HepG2 (cell line): ENCODE measurements around the gene SEPTIN5. TPM values are rescaled to one million over a fixed set of nuclear protein-coding genes. Genes with fewer than 3 reads are reported as not detected.

Experiments
- ATAC-seq: fragments of 200-7000 bp; cut with Tn5 transposase; 3 replicates; pipeline ENCODE4 v1.9.1; 2020; ENCODE audit warnings: mild to moderate bottlenecking, moderate library complexity
- BruUV-seq: library from RNA; stranded (reverse); fragments of 400-500 nt; replicated peaks from 2 replicates; lab custom pipeline; 2021; lab: Mats Ljungman, UMichigan
- CTCF ChIA-PET: fragments of 300-600 bp; formaldehyde crosslinking; extraction: SDS; loops from one replicate; lab custom pipeline; 2021; ENCODE audit warnings: low total read pairs, inconsistent platforms, low intra/inter-chr PET ratio; lab: Yijun Ruan, JAX
- POLR2A ChIA-PET: fragments of 350-600 bp; sonication (Branson Sonifier 250); formaldehyde crosslinking; loops from one replicate; lab custom pipeline; 2020; ENCODE audit warnings: antibody characterized with exemption, inconsistent platforms; lab: Yijun Ruan, JAX
- DNase-seq: peaks from one replicate; pipeline ENCODE4 v3.0.0-alpha.2; 2015; ENCODE audit warnings: low spot score
- FAIRE-seq: peaks from 3 replicates; lab custom pipeline; 2011; peaks lifted over from hg19 to GRCh38; lab: Jason Lieb, UNC
- H2AFZ ChIP-seq: one replicate; pipeline ENCODE4 v1.6.1; 2011; ENCODE audit warnings: low read length, inconsistent platforms
- H3K27ac ChIP-seq: fragments of 300-600 bp; 3 replicates; pipeline ENCODE4 v1.8.0; 2011; ENCODE audit warnings: mixed run types, mild to moderate bottlenecking, mixed read lengths, low read length, inconsistent platforms; ENCODE audit not compliant: insufficient read depth; ENCODE audit errors: extremely low read length
- H3K27me3 ChIP-seq, 2 experiments: fragments of 200-600 bp in 1 of 2; 2 replicates in 1 of 2; 3 replicates in 1 of 2; pipeline versions ENCODE4 v1.6.0 to v1.8.0; 2011; ENCODE audit warnings: low read length in 2 of 2, mild to moderate bottlenecking in 2 of 2, moderate library complexity in 2 of 2, inconsistent platforms in 1 of 2; ENCODE audit not compliant: insufficient read depth in 2 of 2, control insufficient read depth in 1 of 2
- H3K36me3 ChIP-seq, 2 experiments: fragments of 200-600 bp in 1 of 2; replicated peaks in 1 of 2; 2 replicates in 1 of 2; 3 replicates in 1 of 2; pipeline versions ENCODE4 v1.5.1 to v1.8.0; 2011; ENCODE audit warnings: low read length in 2 of 2, inconsistent platforms in 1 of 2; ENCODE audit not compliant: insufficient read depth in 2 of 2, control insufficient read depth in 1 of 2
- H3K4me1 ChIP-seq: 2 replicates; pipeline ENCODE4 v1.5.1; 2012; ENCODE audit warnings: low read length, inconsistent platforms; ENCODE audit not compliant: insufficient read depth
- H3K4me2 ChIP-seq: 2 replicates; pipeline ENCODE4 v1.6.0; 2011; ENCODE audit warnings: low read depth, low read length, inconsistent platforms
- H3K4me3 ChIP-seq, 3 experiments: fragments of 200-600 bp in 1 of 3; sonication (generic), shearing (Covaris generic) in 1 of 3; replicated peaks in 1 of 3; 2 replicates each; pipeline ENCODE4 v1.5.1; 2011 to 2016; ENCODE audit warnings: low read length in 3 of 3, inconsistent platforms in 2 of 3, low read depth in 2 of 3, mild to moderate bottlenecking in 2 of 3, control low read depth in 1 of 3, mixed read lengths in 1 of 3; ENCODE audit not compliant: insufficient read depth in 1 of 3
- H3K79me2 ChIP-seq: one replicate; pipeline ENCODE4 v1.6.1; 2011; ENCODE audit warnings: low read length, inconsistent platforms; ENCODE audit not compliant: insufficient read depth
- H3K9ac ChIP-seq: 2 replicates; pipeline ENCODE4 v1.6.0; 2011; ENCODE audit warnings: mild to moderate bottlenecking, low read depth, low read length, inconsistent platforms; ENCODE audit not compliant: insufficient read depth
- H3K9me3 ChIP-seq: 2 replicates; pipeline ENCODE4 v1.5.1; 2012; ENCODE audit warnings: mild to moderate bottlenecking, low read length
- H4K20me1 ChIP-seq: 2 replicates; pipeline ENCODE4 v1.6.0; 2011; ENCODE audit warnings: inconsistent platforms, mild to moderate bottlenecking, low read length, moderate library complexity; ENCODE audit not compliant: insufficient read depth
- ELF3 ChIP-seq: IDR thresholded peaks from 2 replicates; pipeline ENCODE4 v1.6.1; 2016; ENCODE audit warnings: missing genetic modification reagents, missing compliant biosample characterization
- HNF4A ChIP-seq: sonication (generic); formaldehyde crosslinking; IDR thresholded peaks from 2 replicates; pipeline ENCODE4 v1.4.0; 2020; ENCODE audit warnings: missing genetic modification reagents
- PHF20 ChIP-seq: sonication (generic); formaldehyde crosslinking; IDR thresholded peaks from 2 replicates; pipeline ENCODE4 v1.5.0; 2020; ENCODE audit warnings: mild to moderate bottlenecking, missing genetic modification reagents
- PITX1 ChIP-seq: sonication (generic); formaldehyde crosslinking; IDR thresholded peaks from 2 replicates; pipeline ENCODE4 v1.5.1; 2020; ENCODE audit warnings: mild to moderate bottlenecking, missing genetic modification reagents
- POLR2AphosphoS5 ChIP-seq: IDR thresholded peaks from 2 replicates; pipeline ENCODE4 v1.6.1; 2012; ENCODE audit warnings: low read depth, low read length
- RXRB ChIP-seq: IDR thresholded peaks from 2 replicates; pipeline ENCODE4 v1.6.1; 2016; ENCODE audit warnings: borderline replicate concordance, missing genetic modification reagents, missing compliant biosample characterization
- SATB2 ChIP-seq: sonication (generic); formaldehyde crosslinking; IDR thresholded peaks from 2 replicates; pipeline ENCODE4 v1.5.0; 2020; ENCODE audit warnings: missing genetic modification reagents
- SP4 ChIP-seq: sonication (generic); formaldehyde crosslinking; IDR thresholded peaks from 2 replicates; pipeline ENCODE4 v1.8.1; 2023; ENCODE audit warnings: mild to moderate bottlenecking, missing genetic modification reagents
- TAF15 ChIP-seq: fragments of 200-400 bp; formaldehyde crosslinking; IDR thresholded peaks from one replicate; pipeline ENCODE4 v1.6.1; 2018; ENCODE audit warnings: mild to moderate bottlenecking, low read depth, low read length; ENCODE audit not compliant: poor library complexity, severe bottlenecking
- TCF12 ChIP-seq, 2 experiments: fragments of 450-650 bp in 1 of 2; sonication (generic) in 1 of 2; formaldehyde crosslinking in 1 of 2; IDR thresholded peaks; 2 replicates each; pipeline versions ENCODE4 v1.6.1 to v1.8.0; 2017 to 2022; ENCODE audit warnings: antibody characterized with exemption in 1 of 2, mild to moderate bottlenecking in 1 of 2, missing genetic modification reagents in 1 of 2, moderate library complexity in 1 of 2
- YEATS2 ChIP-seq: sonication (generic); formaldehyde crosslinking; IDR thresholded peaks from 2 replicates; pipeline ENCODE4 v1.4.0; 2020; ENCODE audit warnings: missing genetic modification reagents, borderline replicate concordance
- YEATS4 ChIP-seq: sonication (generic); formaldehyde crosslinking; IDR thresholded peaks from 2 replicates; pipeline ENCODE4 v1.4.0; 2020; ENCODE audit warnings: missing genetic modification reagents, borderline replicate concordance
- ZC3H13 ChIP-seq: sonication (generic); formaldehyde crosslinking; IDR thresholded peaks from 2 replicates; pipeline ENCODE4 v1.8.1; 2023; ENCODE audit warnings: mild to moderate bottlenecking, missing genetic modification reagents, moderate library complexity
- ZNF136 ChIP-seq: sonication (generic); formaldehyde crosslinking; IDR thresholded peaks from 2 replicates; pipeline ENCODE4 v1.8.1; 2022; ENCODE audit warnings: low read depth, mild to moderate bottlenecking, moderate library complexity, missing genetic modification reagents
- ZNF224 ChIP-seq: sonication (generic); formaldehyde crosslinking; IDR thresholded peaks from 2 replicates; pipeline ENCODE4 v1.5.0; 2020; ENCODE audit warnings: mild to moderate bottlenecking, missing genetic modification reagents
- ZNF230 ChIP-seq: sonication (generic); formaldehyde crosslinking; IDR thresholded peaks from 2 replicates; pipeline ENCODE4 v1.4.0; 2020; ENCODE audit warnings: mild to moderate bottlenecking, missing genetic modification reagents
- ZNF256 ChIP-seq: sonication (generic); formaldehyde crosslinking; conservative IDR thresholded peaks from 2 replicates; pipeline ENCODE4 v1.4.0; 2020; ENCODE audit warnings: missing genetic modification reagents
- ZNF580 ChIP-seq: IDR thresholded peaks from 2 replicates; pipeline ENCODE4 v1.6.1; 2016; ENCODE audit warnings: low read depth, borderline replicate concordance
- ZNF615 ChIP-seq: sonication (generic); formaldehyde crosslinking; IDR thresholded peaks from 2 replicates; pipeline ENCODE4 v1.5.0; 2020; ENCODE audit warnings: mild to moderate bottlenecking, missing genetic modification reagents, borderline replicate concordance
- ZNF619 ChIP-seq: sonication (generic); formaldehyde crosslinking; IDR thresholded peaks from 2 replicates; pipeline ENCODE4 v1.4.0; 2020; ENCODE audit warnings: mild to moderate bottlenecking, missing genetic modification reagents
- ZNF672 ChIP-seq: sonication (generic); formaldehyde crosslinking; IDR thresholded peaks from 2 replicates; pipeline ENCODE4 v1.8.1; 2022; ENCODE audit warnings: missing genetic modification reagents
- ZNF761 ChIP-seq: sonication (generic); formaldehyde crosslinking; conservative IDR thresholded peaks from 2 replicates; pipeline ENCODE4 v1.4.0; 2020; ENCODE audit warnings: mild to moderate bottlenecking, missing genetic modification reagents
- WGBS: methylation state at CpG from one replicate; pipeline ENCODE4 v1.1.6; 2017; ENCODE audit warnings: low lambda C conversion rate; 5-methylcytosine and 5-hydroxymethylcytosine counted together
- in situ Hi-C: cut with HindIII; loops from 2 replicates; pipeline ENCODE4 v1.10.0; 2017; ENCODE audit warnings: low pct_unique_long_range_greater_than_20kb; ENCODE audit not compliant: extremely low pct_ligation_motif_present
- intact Hi-C: fragments of 100-400 bp; cut with micrococcal nuclease; formaldehyde crosslinking; loops from one replicate; pipeline ENCODE4 v1.10.0; 2022; ENCODE audit not compliant: unreplicated experiment
- polyA plus RNA-seq, 8 experiments: library from polyadenylated mRNA; depleted of rRNA in 3 of 8; stranded (reverse) in 7 of 8; unstranded in 1 of 8; fragments of >200 nt; fragmentation: Illumina TruSeq in 4 of 8; extraction: Trizol in 4 of 8; gene quantifications; 2 replicates each; pipeline versions ENCODE4 v1.2.1 to v1.2.3, GENCODE V29; 2011 to 2016; ENCODE audit warnings: low read depth in 4 of 8, missing spikeins in 1 of 8, mixed read lengths in 1 of 8; ENCODE audit not compliant: insufficient read depth in 1 of 8
- total RNA-seq, 5 experiments: library from RNA; depleted of rRNA; stranded (reverse); fragments of >200 nt; fragmentation: Illumina TruSeq; extraction: Trizol; gene quantifications; 2 replicates each; pipeline ENCODE4 v1.2.3, GENCODE V29; 2016; ENCODE audit warnings: low read depth in 1 of 5
- TF ChIP-seq, protein P1 (sequence below): sonication (generic); formaldehyde crosslinking; conservative IDR thresholded peaks from 2 replicates; pipeline ENCODE4 v1.4.0; 2020; ENCODE audit warnings: missing genetic modification reagents
- TF ChIP-seq, protein P2 (sequence below): sonication (generic); formaldehyde crosslinking; IDR thresholded peaks from 2 replicates; pipeline ENCODE4 v1.4.0; 2020; ENCODE audit warnings: missing genetic modification reagents

The SEPTIN5 gene
- total and polyA plus RNA-seq, 2 of the 13 experiments (the other 11 are each of a cell fraction or from before 2014, with no cell fraction given): 0.33 TPM; not detected in 1

- TF ChIP-seq ELF3 (CRISPR knock-in tag): no peak
- TF ChIP-seq ZNF136 (CRISPR knock-in tag): no peak
- TF ChIP-seq ZNF230: 0 out of 2 replicates have a peak, but pooled peaks have one; percentile 12
- TF ChIP-seq ZC3H13 (CRISPR knock-in tag): no peak
- TF ChIP-seq, protein P1, sequence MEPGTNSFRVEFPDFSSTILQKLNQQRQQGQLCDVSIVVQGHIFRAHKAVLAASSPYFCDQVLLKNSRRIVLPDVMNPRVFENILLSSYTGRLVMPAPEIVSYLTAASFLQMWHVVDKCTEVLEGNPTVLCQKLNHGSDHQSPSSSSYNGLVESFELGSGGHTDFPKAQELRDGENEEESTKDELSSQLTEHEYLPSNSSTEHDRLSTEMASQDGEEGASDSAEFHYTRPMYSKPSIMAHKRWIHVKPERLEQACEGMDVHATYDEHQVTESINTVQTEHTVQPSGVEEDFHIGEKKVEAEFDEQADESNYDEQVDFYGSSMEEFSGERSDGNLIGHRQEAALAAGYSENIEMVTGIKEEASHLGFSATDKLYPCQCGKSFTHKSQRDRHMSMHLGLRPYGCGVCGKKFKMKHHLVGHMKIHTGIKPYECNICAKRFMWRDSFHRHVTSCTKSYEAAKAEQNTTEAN (CRISPR knock-in tag): 0 out of 2 replicates have a peak, but pooled peaks have one; percentile 3
- no peak for TF ChIP-seq SATB2
- no peak for TF ChIP-seq ZNF256 (CRISPR knock-in tag)
- TF ChIP-seq ZNF580: no peak
- TF ChIP-seq POLR2AphosphoS5: no peak
- no peak for TF ChIP-seq YEATS2 (CRISPR knock-in tag)
These were observed 8.1 kb downstream of the SEPTIN5 start (continued) for GRCh38 chr22:19722178-19722981.

GRCh38 chr22:19722982-19723231, 8.6 kb downstream of the SEPTIN5 start:
- intact Hi-C loops (no loop called here), in situ Hi-C loops (loop anchor here (5.0 kb wide), 1 partner anchor 46 kb away; no protein-coding TSS in a partner anchor)
- DNase-seq (no peak), FAIRE-seq (no peak), ATAC-seq (peak; percentile 10)
- peaks cover 33% of the 10 kb centered on the region for H3K4me1 ChIP-seq
- H3K4me3 ChIP-seq: peak overlapping the region in 2 of 3 experiments; percentile 37 to 73; a peak in 2 of 6 replicates
- peaks cover 20 to 82% of the 10 kb centered on the region in 2 experiments for H3K27me3 ChIP-seq
- H3K79me2 ChIP-seq: no peaks in the 10 kb centered on the region
- no peak overlapping the region for H2AFZ ChIP-seq
- H3K9ac ChIP-seq: no peak overlapping the region
- no TSS peak for BruUV-seq
- no peaks in the 10 kb centered on the region for H3K9me3 ChIP-seq
- H3K36me3 ChIP-seq: no peaks in the 10 kb centered on the region
- ChIA-PET POLR2A (no interaction called here), CTCF (no interaction called here)
- H3K4me2 ChIP-seq: peak overlapping the region; percentile 88
- 0 out of 2 replicates have a peak, but pooled peaks cover 5% of the 10 kb centered on the region for H4K20me1 ChIP-seq
- no peak overlapping the region for H3K27ac ChIP-seq
- no CpG with 5 or more reads among the region's 15 CpGs for WGBS
- TF ChIP-seq, protein P2, sequence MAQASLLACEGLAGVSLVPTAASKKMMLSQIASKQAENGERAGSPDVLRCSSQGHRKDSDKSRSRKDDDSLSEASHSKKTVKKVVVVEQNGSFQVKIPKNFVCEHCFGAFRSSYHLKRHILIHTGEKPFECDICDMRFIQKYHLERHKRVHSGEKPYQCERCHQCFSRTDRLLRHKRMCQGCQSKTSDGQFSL: no peak
- TF ChIP-seq ZNF619 (CRISPR knock-in tag) (0 out of 2 replicates have a peak, but pooled peaks have one; percentile 23), ZNF761 (CRISPR knock-in tag) (0 out of 2 replicates have a peak, but pooled peaks have one; percentile 9), PHF20 (CRISPR knock-in tag) (no peak), RXRB (CRISPR knock-in tag) (no peak), HNF4A (CRISPR knock-in tag) (no peak), ZNF224 (CRISPR knock-in tag) (no peak), SP4 (CRISPR knock-in tag) (peak; percentile 5; the same call in 1 of the 2 replicates), TAF15 (no peak), ZNF615 (CRISPR knock-in tag) (no peak), YEATS4 (CRISPR knock-in tag) (peak; percentile 10; the same call in 1 of the 2 replicates), ZNF672 (CRISPR knock-in tag) (no peak), TCF12 (IDR thresholded peaks at IDR 0.05) (no peak), TCF12 (CRISPR knock-in tag; IDR thresholded peaks at IDR 0.05) (no peak), PITX1 (no peak)
